Gastrocnemius medialis (tissue), 4 donors: ENCODE measurements around the gene RHOB.

Source experiments
- POLR2A ChIP-seq, 2 donors: fragments of 450-650 bp; IDR thresholded peaks; one replicate each; pipeline ENCODE4 v1.6.1; 2017; ENCODE audit warnings: antibody characterized with exemption in 2 of 2, mild to moderate bottlenecking in 2 of 2, moderate library complexity in 2 of 2
- TF ChIP-seq, protein P1 (sequence below), 5 experiments: fragments of 450-650 bp in 3 of 5; fragments of 200-600 bp in 2 of 5; sonication (generic) in 2 of 5; IDR thresholded peaks in 4 of 5; conservative IDR thresholded peaks in 1 of 5; 1 replicate in 4 of 5; 2 replicates in 1 of 5; pipeline ENCODE4 v1.5.1; 2016 to 2019; ENCODE audit warnings: antibody characterized with exemption in 5 of 5, mild to moderate bottlenecking in 3 of 5, moderate library complexity in 3 of 5

GRCh38 chr2:20403774-20404312 is 43.0 kb upstream of the RHOB start:
- TF ChIP-seq, protein P1, sequence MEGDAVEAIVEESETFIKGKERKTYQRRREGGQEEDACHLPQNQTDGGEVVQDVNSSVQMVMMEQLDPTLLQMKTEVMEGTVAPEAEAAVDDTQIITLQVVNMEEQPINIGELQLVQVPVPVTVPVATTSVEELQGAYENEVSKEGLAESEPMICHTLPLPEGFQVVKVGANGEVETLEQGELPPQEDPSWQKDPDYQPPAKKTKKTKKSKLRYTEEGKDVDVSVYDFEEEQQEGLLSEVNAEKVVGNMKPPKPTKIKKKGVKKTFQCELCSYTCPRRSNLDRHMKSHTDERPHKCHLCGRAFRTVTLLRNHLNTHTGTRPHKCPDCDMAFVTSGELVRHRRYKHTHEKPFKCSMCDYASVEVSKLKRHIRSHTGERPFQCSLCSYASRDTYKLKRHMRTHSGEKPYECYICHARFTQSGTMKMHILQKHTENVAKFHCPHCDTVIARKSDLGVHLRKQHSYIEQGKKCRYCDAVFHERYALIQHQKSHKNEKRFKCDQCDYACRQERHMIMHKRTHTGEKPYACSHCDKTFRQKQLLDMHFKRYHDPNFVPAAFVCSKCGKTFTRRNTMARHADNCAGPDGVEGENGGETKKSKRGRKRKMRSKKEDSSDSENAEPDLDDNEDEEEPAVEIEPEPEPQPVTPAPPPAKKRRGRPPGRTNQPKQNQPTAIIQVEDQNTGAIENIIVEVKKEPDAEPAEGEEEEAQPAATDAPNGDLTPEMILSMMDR (IDR thresholded peaks at IDR 0.05 in 4 of 5, conservative IDR thresholded peaks at IDR 0.05 in 1 of 5) = no peak
- no peak for TF ChIP-seq POLR2A (IDR thresholded peaks at IDR 0.05)
